Astrocyte of the hippocampus (primary cell): Measurements from ENCODE around the gene SLCO1B1.

Experiments
- DNase-seq: peaks from one replicate; pipeline ENCODE4 v3.0.0; 2011; ENCODE audit warnings: low read depth, low spot score

The SLCO1B1 gene

GRCh38 chr12:21220266-21220665, 89.3 kb downstream of the SLCO1B1 start:
- DNase-seq = no peak

GRCh38 chr12:21221072-21221471, 90.1 kb downstream of the SLCO1B1 start:
- DNase-seq = no peak

GRCh38 chr12:21221778-21222177, 90.8 kb downstream of the SLCO1B1 start:
- DNase-seq = no peak

- DNase-seq = peak; percentile 26
These were observed 92.9 kb downstream of the SLCO1B1 start for GRCh38 chr12:21223930-21224329.

GRCh38 chr12:21234395-21234794, 103.4 kb downstream of the SLCO1B1 start:
- DNase-seq = no peak

- DNase-seq = peak; percentile 5
These were observed 108.9 kb downstream of the SLCO1B1 start for GRCh38 chr12:21239866-21240265.

- DNase-seq = peak; percentile 11
These were observed 117.7 kb downstream of the SLCO1B1 start for GRCh38 chr12:21248679-21249078.

- no peak for DNase-seq
These were observed 121.1 kb downstream of the SLCO1B1 start for GRCh38 chr12:21252070-21252469.

GRCh38 chr12:21257172-21257571, 126.2 kb downstream of the SLCO1B1 start:
- DNase-seq = no peak

GRCh38 chr12:21264232-21264631, 133.2 kb downstream of the SLCO1B1 start:
- no peak for DNase-seq

GRCh38 chr12:21265932-21266331, 134.9 kb downstream of the SLCO1B1 start:
- DNase-seq = no peak

- DNase-seq = no peak
These were observed 145.8 kb downstream of the SLCO1B1 start for GRCh38 chr12:21276826-21277225.
